Hematopoietic multipotent progenitor cell treated with erythropoietin and hydrocortisone succinate and interleukin-3 and kit ligand, for 17 days (in vitro differentiated cells): ENCODE results near the gene KLF18.
"Not testable (repeated sequence)": the region's sequence is repeated elsewhere in the genome, so short reads cannot be mapped to it uniquely, and the experiment has no call there.

Source experiments
- DNase-seq: peaks from one replicate; pipeline ENCODE4 v3.0.0-alpha.2; 2015; ENCODE audit warnings: low spot score

KLF18 gene

GRCh38 chr1:44141531-44141930 is at the start of gene KLF18:
Gene KLF18 (minus strand): TSS chr1:44141631. CDS start chr1:44141631, 0 bp downstream.
- no peak for DNase-seq

GRCh38 chr1:44174630-44175029 is 33.2 kb upstream of the KLF18 start:
- DNase-seq, result no peak

GRCh38 chr1:44170281-44170823 is 28.9 kb upstream of the KLF18 start:
- DNase-seq, result no peak

DNA sequence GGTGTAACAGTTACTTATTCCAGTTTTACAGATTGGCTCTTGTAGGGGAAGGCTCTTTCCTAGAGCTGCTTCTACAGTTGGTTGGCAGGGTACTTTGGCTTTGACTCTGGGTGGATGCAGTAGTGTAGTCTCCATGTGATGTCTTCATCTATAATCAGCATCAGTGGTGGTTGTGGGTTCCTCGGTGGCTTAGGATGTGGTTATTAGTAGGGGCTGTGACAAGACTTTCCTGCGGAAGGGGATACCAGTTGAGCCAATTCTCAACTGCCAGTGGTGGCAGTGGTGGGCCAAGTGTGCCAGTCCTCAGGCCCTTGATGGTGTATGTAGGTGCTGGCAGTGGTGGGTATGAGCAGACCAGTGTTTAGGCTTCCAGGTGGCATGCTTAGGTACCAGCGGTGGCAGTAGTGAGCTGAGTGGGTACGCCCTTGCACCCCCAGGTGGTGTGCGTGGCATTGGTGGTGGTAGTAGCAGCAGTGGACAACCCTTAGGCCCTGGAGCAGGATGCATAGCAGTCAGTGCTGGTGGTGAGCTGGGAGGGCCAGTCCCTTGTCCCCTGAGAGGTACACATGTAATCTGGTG is 27.2 kb upstream of the KLF18 start:
- no peak for DNase-seq

GRCh38 chr1:44161546-44161945 is 20.1 kb upstream of the KLF18 start:
- DNase-seq, result no peak

GRCh38 chr1:44158871-44159270 is 17.4 kb upstream of the KLF18 start:
- no peak for DNase-seq

- no peak for DNase-seq
Measured at GRCh38 chr1:44157903-44158302, 16.5 kb upstream of the KLF18 start.

DNA sequence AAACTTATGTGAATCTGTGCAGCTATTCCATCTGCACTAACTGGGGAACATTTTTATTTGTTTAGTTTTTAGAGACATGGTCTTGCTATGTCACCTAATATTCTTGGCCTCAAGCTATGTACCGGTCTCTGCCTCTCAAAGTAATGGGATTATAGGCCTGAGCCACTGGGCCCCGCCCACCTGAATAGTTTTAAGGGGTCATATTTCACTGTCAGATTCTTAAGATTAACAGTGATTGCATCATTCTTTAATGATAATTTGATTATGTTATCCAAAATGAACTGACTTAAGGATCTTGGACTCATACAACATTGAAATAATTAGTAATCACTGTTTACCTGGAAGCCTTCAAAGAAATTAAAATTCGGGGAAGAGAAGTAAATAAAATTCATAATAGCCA is 12.6 kb upstream of the KLF18 start:
- DNase-seq, result no peak

DNA sequence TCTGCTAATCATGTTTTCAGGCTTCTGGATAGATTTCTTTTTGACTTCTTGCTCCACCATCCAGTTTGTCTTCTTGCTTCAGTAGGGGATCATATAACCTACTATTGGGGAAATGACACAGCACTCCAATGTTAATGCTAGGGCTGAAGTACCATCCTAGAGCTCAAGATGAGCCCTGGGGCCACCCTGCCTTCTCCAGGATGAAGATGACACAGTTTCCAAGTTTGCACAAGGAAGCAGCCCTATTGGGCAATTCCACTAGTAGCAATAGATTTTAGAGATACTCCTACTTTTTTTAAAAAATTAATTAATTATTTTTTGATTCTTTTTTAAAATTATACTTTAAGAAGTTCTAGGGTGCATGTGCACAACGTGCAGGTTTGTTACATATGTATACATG is 11.3 kb upstream of the KLF18 start:
- no peak for DNase-seq

DNA sequence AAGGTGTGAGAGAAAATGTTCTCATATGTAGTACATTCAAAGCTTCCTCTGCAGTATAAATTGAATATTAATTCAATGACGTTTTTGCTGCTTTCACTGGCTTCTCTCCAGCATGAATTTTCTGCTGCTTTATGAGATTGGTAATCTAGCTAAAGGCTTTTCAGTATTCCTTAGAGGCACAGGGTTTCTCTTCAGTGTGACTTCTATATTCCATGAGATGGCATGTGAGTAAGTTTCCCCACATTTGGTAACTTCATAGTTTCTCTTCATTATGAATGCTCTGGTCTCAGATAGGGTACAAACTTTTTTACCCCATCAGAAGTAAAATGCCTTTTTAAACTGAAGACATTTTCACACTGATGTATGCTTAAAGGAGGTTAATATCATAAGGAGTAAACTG is 10.4 kb upstream of the KLF18 start:
- DNase-seq, result no peak

- no peak for DNase-seq
Measured at GRCh38 chr1:44151332-44151731, 9.9 kb upstream of the KLF18 start.

DNA sequence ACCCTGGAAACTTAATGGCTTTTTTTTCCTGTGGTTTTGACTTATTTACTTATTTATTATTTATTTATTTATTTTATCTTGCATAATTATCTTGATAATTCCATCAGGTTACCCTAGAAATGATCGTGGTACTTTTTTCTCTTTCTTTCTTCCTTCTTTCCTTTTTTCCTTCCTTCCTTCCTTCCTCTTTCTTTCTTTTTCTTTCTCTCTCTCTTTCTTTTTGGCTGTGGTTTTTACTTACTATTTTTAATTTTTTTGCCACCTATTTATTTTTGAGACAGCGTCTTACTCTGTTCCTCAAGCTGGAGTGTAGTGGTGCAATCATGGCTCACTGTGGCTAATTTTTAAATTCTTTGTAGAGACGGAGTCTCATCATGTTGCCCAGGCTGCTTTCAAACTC is 6.2 kb upstream of the KLF18 start:
- DNase-seq, result no peak

DNA sequence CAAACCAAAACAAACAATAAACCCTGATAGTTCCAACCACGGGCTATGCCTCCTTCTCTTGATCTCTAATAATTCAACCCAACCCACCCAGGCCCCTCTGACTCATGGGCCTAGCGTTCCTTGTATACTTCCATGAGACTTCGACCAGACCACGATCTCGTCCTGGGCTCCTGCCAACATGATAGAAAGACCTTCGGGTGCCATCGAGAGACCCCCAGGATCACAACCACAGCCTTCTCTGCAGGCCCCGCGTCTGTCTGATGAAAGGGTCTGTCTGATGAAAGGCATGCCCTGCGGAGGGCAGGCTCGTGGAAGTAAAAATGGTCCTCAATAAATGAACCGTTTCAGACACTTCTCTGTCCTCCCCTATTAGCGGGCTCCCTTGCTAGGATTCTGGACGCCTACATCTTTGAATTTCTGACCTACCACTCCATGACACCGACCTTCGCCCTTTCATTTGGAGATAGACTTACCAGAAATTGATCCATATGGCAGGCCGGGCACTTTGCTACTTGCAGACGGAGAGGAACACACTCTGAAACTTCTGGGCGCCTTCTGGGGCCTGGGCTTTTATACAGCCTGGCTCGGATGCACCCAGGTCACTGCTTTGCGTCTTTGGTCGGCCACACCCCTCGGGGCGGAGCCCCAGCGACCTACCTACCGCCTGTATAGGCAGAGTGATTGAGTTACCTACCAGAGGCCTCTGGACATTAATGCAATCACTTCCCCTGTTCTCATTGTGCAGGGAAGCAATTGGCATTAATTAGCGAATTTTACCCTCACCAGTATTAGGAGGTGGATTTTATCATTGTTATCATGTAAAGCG is 5.3 kb upstream of the KLF18 start:
- DNase-seq, result no peak

GRCh38 chr1:44144962-44145756 is 3.7 kb upstream of the KLF18 start:
- no peak for DNase-seq

DNA sequence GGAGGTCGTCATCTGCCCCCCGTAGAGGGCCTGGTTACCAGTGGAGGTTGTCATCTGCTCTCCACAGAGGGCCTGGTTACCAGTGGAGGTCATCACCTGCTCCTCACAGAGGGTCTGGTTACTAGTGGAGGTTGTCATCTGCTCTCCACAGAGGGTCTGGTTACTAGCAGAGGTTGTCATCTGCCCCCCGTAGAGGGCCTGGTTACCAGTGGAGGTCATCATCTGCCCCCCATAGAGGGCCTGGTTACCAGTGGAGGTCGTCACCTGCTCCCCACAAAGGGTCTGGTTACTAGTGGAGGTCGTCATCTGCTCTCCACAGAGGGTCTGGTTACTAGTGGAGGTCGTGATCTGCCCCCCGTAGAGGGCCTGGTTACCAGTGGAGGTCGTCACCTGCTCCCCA is 1.9 kb downstream of the KLF18 start:
- not testable (repeated sequence) for DNase-seq

GRCh38 chr1:44138239-44138638 is 3.2 kb downstream of the KLF18 start:
- no peak for DNase-seq

- DNase-seq, result no peak
Measured at GRCh38 chr1:44135886-44136285, 5.5 kb downstream of the KLF18 start.

DNA sequence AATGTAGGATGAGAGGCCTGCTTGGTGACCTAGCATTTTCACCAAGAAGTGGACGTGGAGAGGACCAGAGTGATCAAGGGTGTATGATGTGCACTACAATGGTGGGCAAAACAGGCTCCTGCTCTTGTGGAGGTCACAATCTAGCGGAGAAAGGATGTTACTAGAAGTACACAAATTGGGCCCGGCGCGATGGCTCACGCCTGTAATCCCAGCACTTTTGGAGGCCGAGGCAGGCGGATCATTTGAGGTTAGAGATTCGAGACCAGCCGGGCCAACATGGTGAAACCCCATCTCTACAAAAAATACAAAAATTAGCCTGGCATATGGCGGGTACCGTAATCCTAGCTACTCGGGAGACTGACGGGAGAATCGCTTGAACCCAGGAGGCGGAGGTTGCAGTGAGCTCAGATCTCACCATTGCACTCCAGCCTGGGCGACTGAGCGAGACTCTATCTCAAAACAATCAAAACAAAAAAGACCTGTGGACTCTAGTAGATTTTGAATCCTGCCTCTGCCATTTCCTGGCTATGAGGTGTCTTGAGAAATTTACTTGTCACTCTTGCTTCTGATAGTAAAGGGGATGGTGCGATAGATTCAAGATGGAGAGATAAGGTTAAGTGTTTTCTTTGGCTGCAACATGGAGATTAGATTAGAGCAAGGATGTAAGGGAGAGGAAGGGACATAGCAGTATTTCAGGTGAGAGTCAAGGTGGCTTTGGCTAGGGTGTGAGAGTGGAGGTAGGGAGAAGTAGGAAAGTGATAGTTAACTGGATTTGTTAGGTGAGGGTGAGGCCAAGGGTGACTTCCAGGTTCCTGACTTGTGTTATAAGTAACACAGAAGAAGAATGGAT is 7.1 kb downstream of the KLF18 start:
- DNase-seq, result no peak

GRCh38 chr1:44131411-44131810 is 10.0 kb downstream of the KLF18 start:
- no peak for DNase-seq

DNA sequence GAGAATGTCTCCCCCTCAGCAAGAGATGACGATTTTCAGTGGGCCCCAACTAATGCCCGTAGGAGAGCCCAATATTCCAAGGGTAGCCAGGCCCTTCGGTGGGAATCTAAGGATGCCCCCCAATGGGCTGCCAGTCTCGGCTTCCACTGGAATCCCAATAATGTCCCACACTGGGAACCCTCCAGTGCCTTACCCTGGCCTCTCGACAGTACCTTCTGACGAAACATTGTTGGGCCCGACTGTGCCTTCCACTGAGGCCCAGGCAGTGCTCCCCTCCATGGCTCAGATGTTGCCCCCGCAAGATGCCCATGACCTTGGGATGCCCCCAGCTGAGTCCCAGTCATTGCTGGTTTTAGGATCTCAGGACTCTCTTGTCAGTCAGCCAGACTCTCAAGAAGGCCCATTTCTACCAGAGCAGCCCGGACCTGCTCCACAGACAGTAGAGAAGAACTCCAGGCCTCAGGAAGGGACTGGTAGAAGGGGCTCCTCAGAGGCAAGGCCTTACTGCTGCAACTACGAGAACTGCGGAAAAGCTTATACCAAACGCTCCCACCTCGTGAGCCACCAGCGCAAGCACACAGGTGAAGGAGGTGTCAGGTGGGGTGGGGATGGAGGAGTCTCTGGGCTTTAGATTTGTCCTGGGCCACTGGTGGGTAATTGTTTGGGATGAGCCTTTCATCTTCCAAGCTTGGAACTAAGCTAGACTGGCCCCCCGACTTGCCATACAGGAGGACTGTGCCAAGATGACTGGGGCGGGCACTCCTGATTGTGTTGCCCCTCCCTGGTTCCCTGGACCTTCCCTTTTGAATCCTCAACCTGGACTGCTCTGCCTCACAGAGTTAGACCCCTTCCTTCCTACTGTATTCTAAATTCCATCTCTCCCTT is 11.6 kb downstream of the KLF18 start:
- DNase-seq, result no peak
